K562 (cell line): ENCODE results near the gene ATP5ME. TPM values are rescaled to one million over a fixed set of nuclear protein-coding genes. Genes with fewer than 3 reads are reported as not detected.

Experiments
- ATAC-seq: fragments of 200-7000 bp; cut with Tn5 transposase; 3 replicates; pipeline ENCODE4 v1.9.1; 2020; ENCODE audit warnings: moderate library complexity
- BruUV-seq: library from RNA; stranded (reverse); fragments of 400-500 nt; replicated peaks from 2 replicates; lab custom pipeline; 2021; lab: Mats Ljungman, UMichigan
- CTCF ChIA-PET: fragments of 300-600 bp; formaldehyde crosslinking; extraction: SDS; loops from one replicate; lab custom pipeline; 2021; ENCODE audit warnings: low intra/inter-chr PET ratio; lab: Yijun Ruan, JAX
- POLR2A ChIA-PET: fragments of 300-600, 350-650 bp; sonication (Branson Sonifier 250); formaldehyde crosslinking; extraction: SDS; loops from one replicate; lab custom pipeline; 2021; ENCODE audit warnings: antibody characterized with exemption, inconsistent platforms; lab: Yijun Ruan, JAX
- DNase-seq, 4 experiments: peaks; one replicate each; pipeline versions ENCODE4 v3.0.0 to v3.0.0-alpha.2; 2011 to 2018; ENCODE audit warnings: low spot score in 3 of 4, mixed read lengths in 3 of 4; ENCODE audit errors: extremely low read depth in 1 of 4
- FAIRE-seq: peaks from 2 replicates; lab custom pipeline; 2011; peaks lifted over from hg19 to GRCh38; lab: Jason Lieb, UNC
- H2AFZ ChIP-seq: 2 replicates; pipeline ENCODE4 v1.6.0; 2011; ENCODE audit warnings: low read depth, low read length, control low read depth, inconsistent platforms
- H3K27ac ChIP-seq: fragments of 200-600 bp; 3 replicates; pipeline ENCODE4 v1.8.0; 2011; ENCODE audit warnings: low read depth, mild to moderate bottlenecking, control low read depth, inconsistent platforms, low read length, moderate library complexity, mixed read lengths; ENCODE audit errors: extremely low read depth
- H3K27me3 ChIP-seq, 2 experiments: fragments of 300-600 bp in 1 of 2; 2 replicates in 1 of 2; 3 replicates in 1 of 2; pipeline versions ENCODE4 v1.6.0 to v1.8.0; 2011; ENCODE audit warnings: inconsistent platforms in 2 of 2, low read length in 2 of 2, mild to moderate bottlenecking in 1 of 2, mixed read lengths in 1 of 2, moderate library complexity in 1 of 2; ENCODE audit not compliant: control insufficient read depth in 2 of 2, insufficient read depth in 2 of 2
- H3K36me3 ChIP-seq: fragments of 300-600 bp; 3 replicates; pipeline ENCODE4 v1.8.0; 2011; ENCODE audit warnings: mild to moderate bottlenecking, low read length, inconsistent platforms; ENCODE audit not compliant: control insufficient read depth, insufficient read depth
- H3K4me1 ChIP-seq, 2 experiments: fragments of 200-600 bp in 1 of 2; replicated peaks in 1 of 2; 2 replicates in 1 of 2; 3 replicates in 1 of 2; pipeline versions ENCODE4 v1.5.1 to v1.8.0; 2011; ENCODE audit warnings: inconsistent platforms in 2 of 2, low read length in 2 of 2, mild to moderate bottlenecking in 1 of 2, mixed read lengths in 1 of 2, moderate library complexity in 1 of 2; ENCODE audit not compliant: control insufficient read depth in 2 of 2, insufficient read depth in 2 of 2
- H3K4me2 ChIP-seq: 2 replicates; pipeline ENCODE4 v1.6.1; 2011; ENCODE audit warnings: low read length, control low read depth, inconsistent platforms, mixed read lengths; ENCODE audit not compliant: insufficient read depth
- H3K4me3 ChIP-seq: fragments of 200-600 bp; sonication (generic), shearing (Covaris generic); 2 replicates; pipeline ENCODE4 v1.5.1; 2016; ENCODE audit warnings: control low read depth, inconsistent platforms
- H3K79me2 ChIP-seq: fragments of 200-600 bp; 3 replicates; pipeline ENCODE4 v1.8.0; 2011; ENCODE audit warnings: low read length, inconsistent platforms; ENCODE audit not compliant: control insufficient read depth, insufficient read depth
- H3K9ac ChIP-seq, 2 experiments: 2 replicates each; pipeline versions ENCODE4 v1.6.0 to v1.6.1; 2011; ENCODE audit warnings: low read depth in 2 of 2, low read length in 2 of 2, control low read depth in 1 of 2, inconsistent platforms in 1 of 2, mild to moderate bottlenecking in 1 of 2, mixed read lengths in 1 of 2; ENCODE audit not compliant: insufficient read depth in 1 of 2
- H3K9me1 ChIP-seq: one replicate; pipeline ENCODE4 v1.6.0; 2011; ENCODE audit warnings: inconsistent platforms, mild to moderate bottlenecking, low read length, moderate library complexity; ENCODE audit not compliant: control insufficient read depth, insufficient read depth
- H3K9me3 ChIP-seq: replicated peaks from 2 replicates; pipeline ENCODE4 v1.5.1; 2011; ENCODE audit warnings: low read depth, low read length, inconsistent platforms; ENCODE audit not compliant: control insufficient read depth, insufficient read depth
- H4K20me1 ChIP-seq: replicated peaks from 2 replicates; pipeline ENCODE4 v1.6.1; 2011; ENCODE audit warnings: low read length, inconsistent platforms, mixed read lengths; ENCODE audit not compliant: control insufficient read depth, insufficient read depth
- ATF4 ChIP-seq: fragments of 450-650 bp; formaldehyde crosslinking; IDR thresholded peaks from 2 replicates; pipeline ENCODE4 v1.4.0; 2022; ENCODE audit warnings: mild to moderate bottlenecking, moderate library complexity
- CXXC5 ChIP-seq: fragments of 250-450 bp; sonication (Bioruptor Pico); IDR thresholded peaks from 2 replicates; pipeline ENCODE4 v1.8.0; 2022; ENCODE audit warnings: inconsistent platforms, mild to moderate bottlenecking, moderate library complexity
- E2F1 ChIP-seq: sonication (generic); formaldehyde crosslinking; IDR thresholded peaks from 2 replicates; pipeline ENCODE4 v1.8.1; 2023; ENCODE audit warnings: mild to moderate bottlenecking, missing genetic modification reagents, moderate library complexity
- MEIS2 ChIP-seq: fragments of 450-650 bp; IDR thresholded peaks from 2 replicates; pipeline ENCODE4 v1.6.1; 2014; ENCODE audit warnings: mild to moderate bottlenecking; ENCODE audit not compliant: partially characterized antibody
- PATZ1 ChIP-seq: fragments of 250-450 bp; sonication (Bioruptor Pico); IDR thresholded peaks from 2 replicates; pipeline ENCODE4 v1.5.0; 2020; ENCODE audit warnings: mild to moderate bottlenecking, borderline replicate concordance
- RFX5 ChIP-seq: IDR thresholded peaks from 2 replicates; pipeline ENCODE4 v1.6.1; 2011; ENCODE audit warnings: low read depth, mild to moderate bottlenecking, improper control_type of control experiment, low read length
- TAF7 ChIP-seq: fragments of 450-650 bp; IDR thresholded peaks from 2 replicates; pipeline ENCODE4 v1.6.1; 2016; ENCODE audit warnings: missing genetic modification characterization, missing compliant biosample characterization
- TOE1 ChIP-seq, 2 experiments: fragments of 450-650 bp in 1 of 2; sonication (generic) in 1 of 2; formaldehyde crosslinking in 1 of 2; IDR thresholded peaks; 2 replicates each; pipeline versions ENCODE4 v1.7.1 to v1.8.0; 2016 to 2022; ENCODE audit warnings: borderline replicate concordance in 2 of 2, mild to moderate bottlenecking in 2 of 2, antibody characterized with exemption in 1 of 2, inconsistent platforms in 1 of 2, low read depth in 1 of 2, missing genetic modification reagents in 1 of 2, moderate library complexity in 1 of 2
- TRIM25 ChIP-seq: fragments of 450-650 bp; IDR thresholded peaks from 2 replicates; pipeline ENCODE4 v1.7.0; 2016; ENCODE audit warnings: borderline replicate concordance
- ZNF507 ChIP-seq: conservative IDR thresholded peaks from 2 replicates; pipeline ENCODE4 v1.6.1; 2017; ENCODE audit warnings: missing genetic modification characterization, missing compliant biosample characterization
- ZNF699 ChIP-seq: fragments of 250-450 bp; sonication (Bioruptor Pico); IDR thresholded peaks from 2 replicates; pipeline ENCODE4 v1.8.0; 2021; ENCODE audit warnings: mild to moderate bottlenecking, moderate library complexity; ENCODE audit not compliant: insufficient replicate concordance
- WGBS: fragments of 100-300 bp; shearing (Covaris generic); methylation state at CpG from one replicate; pipeline ENCODE4 v1.1.6; 2016; ENCODE audit warnings: low coverage, mixed read lengths; ENCODE audit not compliant: insufficient coverage; ENCODE audit errors: missing lambda C conversion rate; 5-methylcytosine and 5-hydroxymethylcytosine counted together
- in situ Hi-C: fragments of 300-500 bp; cut with MboI; formaldehyde crosslinking; loops from 4 replicates; pipeline ENCODE4 v1.15.0; 2018; ENCODE audit warnings: inconsistent platforms, mixed read lengths
- intact Hi-C: fragments of 100-400 bp; cut with micrococcal nuclease; formaldehyde crosslinking; loops from 2 replicates; pipeline ENCODE4 v1.14.2; 2022
- polyA plus RNA-seq, 8 experiments: library from polyadenylated mRNA; depleted of rRNA in 4 of 8; stranded (reverse) in 5 of 8; unstranded in 3 of 8; fragments of >200 nt; fragmentation: Nextera tagmentation in 2 of 8; fragmentation: Illumina TruSeq in 1 of 8; extraction: Ambion mirVana in 2 of 8; extraction: Trizol in 1 of 8; gene quantifications; 2 replicates each; pipeline versions ENCODE4 v1.2.1 to v1.2.3, GENCODE V29; 2011 to 2014; ENCODE audit warnings: inconsistent platforms in 1 of 8, missing spikeins in 1 of 8
- total RNA-seq, 7 experiments: library from RNA; depleted of rRNA in 6 of 7; stranded (reverse); fragments of >200 nt in 6 of 7; fragmentation: Illumina TruSeq in 2 of 7; extraction: Trizol in 2 of 7; gene quantifications; 2 replicates each; pipeline versions ENCODE4 v1.2.1 to v1.2.3, GENCODE V29; 2011 to 2021; ENCODE audit warnings: low replicate concordance in 1 of 7

ATP5ME gene
- total and polyA plus RNA-seq, 9 of the 15 experiments (the other 6 are each of a cell fraction or from before 2014, with no cell fraction given): 509 to 2,480 (median 887) TPM

- H3K9me1 ChIP-seq: peaks cover 4% of the 10 kb centered on the region
- peaks cover 23 to 69% of the 10 kb centered on the region in 2 experiments; a peak in 4 of 5 replicates for H3K4me1 ChIP-seq
- peak; percentile 97 for ATAC-seq
- BruUV-seq: no TSS peak
- intact Hi-C loops (loop anchor here (1.0 kb wide), 1 partner anchor 18 kb away; no protein-coding TSS in a partner anchor), in situ Hi-C loops (no loop called here)
- ChIA-PET POLR2A (interaction anchor here (0.6 to 1.0 kb wide), 3 partner anchors 8 to 35 kb away, joined by 4 read pairs; no protein-coding TSS in a partner anchor), CTCF (no interaction called here)
- no peaks in the 10 kb centered on the region for H4K20me1 ChIP-seq
- peak within 1 kb of the TSS; percentile 77 for H3K4me3 ChIP-seq
- H3K9ac ChIP-seq: peak within 1 kb of the TSS; percentile 98 to 99
- H2AFZ ChIP-seq: peak within 1 kb of the TSS; percentile 88
- H3K4me2 ChIP-seq: peak within 1 kb of the TSS; percentile 84
- H3K27me3 ChIP-seq: no peaks in the 10 kb centered on the region
- 2% methylated on average over 38 of the region's 82 CpGs for WGBS
- peak; percentile 96 to 100 (median 100) for DNase-seq
- H3K36me3 ChIP-seq: peaks cover 17% of the 10 kb centered on the region; the same call in 2 of the 3 replicates
- FAIRE-seq: peak; percentile 83
- H3K9me3 ChIP-seq: no peaks in the 10 kb centered on the region
- peaks cover 43% of the 10 kb centered on the region for H3K79me2 ChIP-seq
- H3K27ac ChIP-seq: peak within 1 kb of the TSS; percentile 83
- TF ChIP-seq MEIS2: peak; percentile 25
- TF ChIP-seq RFX5: no peak
- 0 out of 2 replicates have a peak, but pooled peaks have one; percentile 52 for TF ChIP-seq TOE1 (IDR thresholded peaks at IDR 0.05; ENCODE audit: borderline replicate concordance)
- TF ChIP-seq TOE1 (CRISPR knock-in tag; IDR thresholded peaks at IDR 0.05; ENCODE audit: borderline replicate concordance, low read depth): no peak
- TF ChIP-seq ATF4 (CRISPR knock-in tag): no peak
- TF ChIP-seq ZNF507 (tag): no peak
- peak; percentile 61 for TF ChIP-seq CXXC5
- 0 out of 2 replicates have a peak, but pooled peaks have one; percentile 26 for TF ChIP-seq TAF7
- no peak for TF ChIP-seq ZNF699 (CRISPR knock-in tag)
- TF ChIP-seq PATZ1 (CRISPR knock-in tag): no peak
- TF ChIP-seq TRIM25: peak; percentile 89; the same call in 1 of the 2 replicates
- 0 out of 2 replicates have a peak, but pooled peaks have one; percentile 50 for TF ChIP-seq E2F1 (CRISPR knock-in tag)
Measured at GRCh38 chr4:705278-706082, 31.4 kb upstream of the ATP5ME start, which contains the start of gene PCGF3. Gene PCGF3, plus strand, starts transcription at chr4:705832. Its CDS starts 27,849 bp downstream, at chr4:733681.
